Epithelial cell of prostate (primary cell): Measurements from ENCODE around the gene SDHB.
"Not testable (repeated sequence)": the region's sequence is repeated elsewhere in the genome, so short reads cannot be mapped to it uniquely, and the experiment has no call there.

Source experiments
- DNase-seq: peaks from one replicate; pipeline ENCODE4 v3.0.0-alpha.2; 2011; ENCODE audit warnings: low read depth, low spot score
- H3K27ac ChIP-seq: fragments of 450-650 bp; 2 replicates; pipeline ENCODE4 v1.5.1; 2017; ENCODE audit warnings: mild to moderate bottlenecking

The SDHB gene

DNA sequence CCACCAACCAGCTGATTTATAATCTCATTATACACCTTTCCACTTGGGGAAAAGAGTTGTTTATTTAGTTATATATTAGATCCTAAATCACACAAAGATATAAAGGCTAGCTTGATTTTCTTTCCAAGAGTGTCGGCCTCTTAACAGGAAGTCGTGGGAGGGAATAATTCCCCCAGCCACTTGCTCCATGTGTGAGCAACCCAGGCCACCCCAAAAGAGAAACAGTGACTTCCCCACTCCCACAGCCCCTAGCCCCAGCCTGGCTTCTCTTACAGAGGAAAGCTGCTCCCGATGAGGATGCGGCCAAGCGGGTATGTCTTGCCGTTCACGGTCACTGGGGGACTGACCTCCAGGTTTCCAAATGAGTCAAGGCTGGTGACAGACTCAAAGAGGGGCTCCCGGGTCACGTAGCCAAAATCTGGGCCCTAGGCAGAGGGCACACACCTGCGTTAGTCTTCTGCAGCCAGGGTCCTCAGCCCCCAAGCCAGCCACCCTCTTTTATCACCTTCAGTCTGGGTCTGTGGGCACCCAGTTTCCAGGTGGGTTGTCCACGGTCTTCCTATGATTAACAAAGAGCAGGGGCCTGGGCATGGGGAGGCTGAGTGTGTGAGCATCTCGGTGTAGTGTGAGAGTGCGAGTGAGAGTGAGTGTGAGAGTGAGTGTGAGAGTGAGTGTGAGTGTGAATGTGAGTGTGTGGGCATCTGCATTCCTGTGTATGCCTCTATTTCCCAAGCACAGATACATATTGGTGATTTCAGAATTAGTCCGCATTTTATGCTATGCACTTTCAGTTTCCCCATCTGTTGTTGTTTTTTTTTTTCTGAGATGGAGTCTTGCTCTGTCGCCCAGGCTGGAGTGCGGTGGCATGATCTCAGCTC lies 25.4 kb upstream of the SDHB start:
- no peak for DNase-seq
- H3K27ac ChIP-seq, result no peak overlapping the region

DNA sequence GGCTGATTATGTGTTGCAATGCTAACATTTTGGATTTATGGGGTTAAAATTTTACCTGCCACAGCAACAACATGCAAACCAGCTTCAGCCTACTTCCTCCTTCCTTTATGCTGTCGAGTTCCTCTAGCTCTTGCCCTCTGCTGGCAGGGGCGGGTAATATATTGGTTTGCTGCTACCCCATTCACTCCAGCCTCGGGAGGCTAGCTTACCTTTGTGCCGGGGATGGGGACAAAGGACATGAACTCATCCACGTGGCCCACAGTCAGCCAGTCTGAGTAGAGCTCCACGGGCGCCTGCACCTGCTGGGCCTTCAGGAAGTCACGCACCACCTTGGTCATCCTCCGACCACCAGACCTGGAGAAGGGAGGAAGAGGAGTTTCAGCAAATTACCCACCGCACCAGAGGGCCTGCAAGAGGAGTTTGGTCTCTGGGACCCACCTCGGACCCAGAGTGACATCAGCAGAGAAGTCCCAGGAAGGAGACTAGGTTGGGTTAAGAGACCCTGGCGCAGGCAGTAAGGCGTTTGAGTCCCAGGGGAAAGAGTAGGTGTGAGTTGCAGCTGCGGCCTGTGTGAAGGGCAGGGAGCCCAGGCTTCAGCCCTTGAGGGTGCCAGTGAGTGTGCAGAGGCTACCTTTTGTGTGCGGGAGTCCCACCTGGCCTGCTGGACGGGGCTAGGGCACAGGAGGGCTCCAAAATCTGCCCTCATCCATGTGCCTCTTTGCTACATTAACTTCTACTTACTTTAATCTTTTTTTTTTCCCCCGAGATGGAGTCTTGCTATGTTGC lies 21.8 kb upstream of the SDHB start:
- H3K27ac ChIP-seq, result no peak overlapping the region
- DNase-seq, result no peak

DNA sequence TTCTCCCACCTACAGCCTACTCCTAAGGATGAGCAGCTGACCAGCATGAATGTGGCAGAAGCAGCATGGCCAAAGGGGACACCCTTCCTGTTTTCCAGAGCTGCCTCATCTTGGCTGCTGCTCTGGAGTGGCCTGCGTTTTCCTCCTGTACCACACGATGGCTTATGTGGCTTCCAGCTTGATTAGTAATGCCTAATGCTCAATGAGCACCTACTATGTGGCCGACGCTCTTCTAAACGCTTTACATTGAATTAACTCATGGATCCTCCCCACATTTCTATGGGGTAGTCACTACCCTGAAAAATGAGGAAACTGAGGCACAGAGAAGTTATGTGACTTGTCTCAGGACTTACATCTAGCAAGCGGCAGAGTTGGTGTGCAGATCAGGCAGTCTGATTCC lies 18.0 kb upstream of the SDHB start:
- H3K27ac ChIP-seq, result no peak overlapping the region
- no peak for DNase-seq

DNA sequence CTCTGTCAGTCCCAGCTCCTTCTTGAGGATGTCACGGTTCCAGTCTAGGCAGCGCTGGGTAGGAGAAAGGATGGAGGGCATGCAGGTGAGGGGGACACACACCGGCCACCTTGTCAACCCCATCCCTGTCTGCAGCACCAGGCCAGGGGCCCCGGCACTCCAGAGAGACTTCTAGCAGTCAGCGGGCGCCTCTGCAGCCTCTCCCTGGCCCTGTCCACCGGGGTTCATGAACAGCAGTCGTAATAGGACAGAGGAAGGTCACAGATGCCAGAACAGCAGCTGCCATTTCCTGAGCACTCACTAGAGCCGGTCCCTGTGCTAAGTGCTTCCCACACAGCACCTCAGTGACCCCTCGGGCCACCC lies 16.3 kb upstream of the SDHB start:
- no peak overlapping the region for H3K27ac ChIP-seq
- DNase-seq, result no peak

DNA sequence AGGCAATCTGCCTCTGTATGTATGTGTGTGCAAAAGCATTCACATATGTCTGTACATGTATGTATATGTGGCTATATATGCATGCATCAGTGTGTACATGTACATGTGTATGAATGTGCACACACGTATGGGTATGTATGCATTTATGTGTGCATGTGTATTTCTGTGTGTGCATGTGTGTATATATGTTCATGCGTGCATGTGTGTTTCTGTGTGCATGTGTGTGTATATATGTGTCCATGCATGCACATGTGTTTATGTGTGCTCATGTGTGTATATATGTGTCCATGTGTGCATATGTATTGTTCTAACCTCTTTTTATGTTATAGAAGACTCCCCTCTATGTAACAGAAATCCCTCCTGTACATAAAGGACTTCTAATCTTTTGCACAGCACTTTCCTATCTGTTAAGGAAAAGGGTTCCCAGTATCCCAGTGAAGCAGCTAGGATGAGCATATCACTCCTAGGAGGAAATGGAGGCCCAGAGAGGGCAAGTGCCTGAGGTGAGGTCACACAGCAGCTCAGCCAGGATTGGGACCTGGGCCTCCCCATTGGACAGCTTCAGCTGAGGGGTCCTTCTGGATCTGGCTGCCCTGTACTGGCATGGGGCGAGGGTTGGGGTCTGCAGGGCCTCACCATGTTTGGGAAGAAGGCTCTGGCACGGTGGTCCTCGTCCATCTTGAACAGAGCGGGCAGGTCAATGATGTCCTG lies 15.8 kb upstream of the SDHB start:
- no peak for DNase-seq
- no peak overlapping the region for H3K27ac ChIP-seq

DNA sequence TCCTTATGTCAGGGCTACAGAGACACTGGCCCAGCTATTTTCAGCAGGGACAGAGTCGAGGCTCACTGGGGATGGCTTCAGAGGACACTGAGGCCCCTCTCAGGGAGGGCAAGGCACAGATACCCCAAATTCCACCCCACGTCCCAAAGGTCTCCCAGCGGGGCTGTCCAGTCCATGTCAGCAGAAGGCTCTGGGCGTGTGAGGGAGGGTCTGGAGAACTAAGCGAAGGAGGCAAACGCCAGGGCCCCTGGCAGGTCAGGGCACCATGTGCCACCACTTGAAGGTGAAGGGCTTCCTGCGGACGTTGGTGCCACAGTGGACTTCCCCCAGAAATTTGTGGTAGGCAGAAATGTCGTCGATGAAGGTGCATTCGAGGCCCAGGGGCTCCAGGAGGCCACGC lies 15.0 kb upstream of the SDHB start:
- DNase-seq, result no peak
- H3K27ac ChIP-seq, result no peak overlapping the region

DNA sequence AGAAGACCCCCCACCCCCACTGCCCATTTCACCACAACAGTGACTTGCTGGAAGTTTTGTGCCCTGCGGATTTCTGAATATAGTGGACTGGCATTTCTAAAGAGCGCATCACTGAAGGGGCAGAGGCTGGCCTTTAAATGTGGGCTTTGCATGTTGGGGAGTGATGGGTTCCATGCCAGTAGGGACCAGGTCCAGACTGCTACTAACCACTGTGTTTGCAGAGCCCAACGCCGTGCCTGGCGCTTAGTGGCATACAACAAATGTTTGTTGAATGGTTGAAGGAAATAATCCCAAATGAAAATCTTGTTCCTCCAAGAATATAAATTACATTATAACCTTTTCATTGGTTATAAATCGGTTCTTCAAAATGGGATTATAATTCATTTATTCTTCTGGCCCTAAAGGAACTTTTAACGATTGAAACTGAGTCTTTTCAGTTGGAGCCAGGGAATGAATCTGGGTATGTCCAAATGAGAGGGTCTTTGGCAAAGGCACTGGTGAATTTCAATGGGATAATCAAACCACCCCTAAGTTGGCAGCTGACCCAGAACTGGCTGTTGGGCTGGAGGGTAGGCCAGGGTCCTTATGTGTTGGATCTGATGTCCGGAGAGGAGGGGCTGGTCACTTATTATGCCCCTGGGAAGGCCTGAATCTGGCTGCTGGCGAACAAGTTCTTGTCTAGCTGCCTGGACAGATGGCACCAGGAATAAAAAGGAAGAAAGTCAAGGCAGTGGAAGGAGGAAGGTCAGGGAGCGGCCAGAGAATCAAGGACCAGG lies 13.8 kb upstream of the SDHB start:
- H3K27ac ChIP-seq, result no peak overlapping the region

DNA sequence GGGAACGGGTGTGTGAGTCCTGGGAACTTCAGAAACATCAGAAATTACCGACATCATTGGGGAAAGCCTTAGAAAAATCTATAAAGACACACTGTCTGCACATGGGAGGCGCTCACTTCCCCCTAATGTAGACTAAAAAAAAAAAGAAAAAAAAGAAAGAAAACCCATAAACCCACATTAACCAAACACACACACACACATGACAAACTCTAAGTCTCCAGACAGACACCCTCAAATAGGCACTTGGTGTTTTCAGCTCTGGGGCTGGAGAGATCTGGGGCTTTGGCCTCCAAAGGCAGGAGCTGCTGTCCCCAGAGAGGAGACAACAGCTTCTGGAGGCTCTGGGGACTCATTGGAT lies 13.2 kb upstream of the SDHB start:
- H3K27ac ChIP-seq, result no peak overlapping the region

More for the DNA sequence above, 13.8 kb upstream of the SDHB start:
- DNase-seq, result no peak

DNA sequence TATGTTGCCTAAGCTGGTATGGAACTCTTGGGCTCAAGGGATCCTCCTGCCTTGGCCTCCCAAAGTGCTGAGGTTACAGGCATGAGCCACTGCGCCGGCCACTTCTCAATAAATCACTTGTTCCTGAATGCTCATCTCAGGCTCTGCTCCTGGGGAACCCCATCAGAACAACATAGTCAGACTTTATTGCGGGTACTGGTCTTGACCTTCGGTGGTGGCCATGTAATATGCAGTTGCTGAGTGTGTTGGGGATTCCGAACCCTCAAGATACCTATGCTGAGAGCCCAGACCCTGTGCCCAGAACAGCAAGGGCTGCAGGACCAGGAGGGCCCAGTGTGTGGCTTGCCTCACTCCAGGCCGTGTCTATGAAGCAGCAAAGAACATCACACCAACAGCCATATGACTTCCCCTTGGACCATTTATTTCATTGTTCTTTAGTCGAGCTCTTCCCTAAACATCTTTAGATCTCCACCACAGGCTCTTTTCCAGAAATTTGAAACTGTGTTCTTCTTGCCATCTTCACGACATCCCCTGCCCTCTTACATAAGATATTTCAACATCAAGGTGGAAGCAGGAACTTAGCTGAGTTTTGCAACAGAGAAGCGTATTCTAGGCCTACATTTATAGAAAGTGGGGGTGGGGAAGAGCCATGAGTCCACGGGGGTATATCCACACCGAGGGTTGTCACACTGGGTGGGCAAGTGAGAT lies 12.7 kb upstream of the SDHB start:
- no peak overlapping the region for H3K27ac ChIP-seq
- DNase-seq, result no peak

More for the DNA sequence above, 13.2 kb upstream of the SDHB start:
- no peak for DNase-seq

DNA sequence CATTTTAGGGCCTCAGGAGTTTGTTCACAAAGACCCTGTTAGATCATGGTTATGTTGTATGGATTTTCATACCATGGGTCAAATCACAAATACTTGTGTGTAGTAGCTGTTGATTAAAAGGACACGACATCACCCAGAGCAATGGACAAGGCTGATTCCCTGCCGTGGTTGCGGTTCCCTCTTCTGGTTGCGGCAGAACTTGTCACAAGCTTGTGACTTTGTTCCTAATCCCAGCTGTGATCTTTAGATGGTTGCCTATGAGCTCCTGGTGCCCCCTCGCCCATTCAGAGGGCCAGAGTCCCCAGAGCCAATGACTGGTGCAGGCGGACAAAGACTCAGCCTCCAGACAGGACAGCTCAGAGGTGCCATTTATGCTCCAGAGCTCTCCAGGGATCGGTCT lies 11.8 kb upstream of the SDHB start:
- no peak overlapping the region for H3K27ac ChIP-seq
- no peak for DNase-seq

DNA sequence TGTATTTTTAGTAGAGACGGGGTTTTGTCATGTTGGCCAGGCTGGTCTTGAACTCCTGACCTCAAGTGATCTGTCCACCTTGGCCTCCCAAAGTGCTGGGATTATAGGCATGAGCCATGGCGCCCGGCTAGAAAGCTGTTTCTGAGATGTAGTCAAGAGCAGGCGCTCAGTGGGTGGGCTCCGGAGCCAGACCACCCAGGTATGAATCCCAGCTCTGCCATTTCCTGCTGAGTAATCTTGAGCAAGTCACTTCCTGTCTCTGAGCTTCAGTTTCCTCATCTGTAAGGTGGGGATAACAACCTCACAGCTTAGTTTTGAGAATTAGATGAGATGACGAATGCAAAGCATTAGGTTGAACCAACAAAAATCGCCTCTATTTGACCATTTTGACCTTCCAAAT lies 8.9 kb upstream of the SDHB start:
- H3K27ac ChIP-seq, DNase-seq: not testable (repeated sequence)

DNA sequence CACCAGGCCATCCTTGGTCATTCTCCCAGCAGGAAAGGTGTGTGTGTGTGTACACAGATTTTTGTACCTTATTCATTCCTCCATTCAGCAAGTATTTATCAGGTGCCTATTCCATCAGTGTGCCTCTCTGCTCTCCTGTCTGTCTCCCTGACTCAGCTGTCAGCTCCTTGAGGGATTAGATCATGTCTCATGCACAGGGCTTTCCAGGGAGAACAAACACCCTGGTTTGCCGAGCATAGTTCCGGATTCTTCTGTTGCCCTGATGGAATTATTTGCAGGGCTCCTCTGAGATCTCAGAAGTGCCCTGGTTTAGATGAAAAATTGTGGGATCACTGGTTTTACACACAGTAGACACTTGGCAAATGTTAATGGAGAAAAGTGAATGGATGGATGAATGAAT lies 8.1 kb upstream of the SDHB start:
- H3K27ac ChIP-seq, result no peak overlapping the region

DNA sequence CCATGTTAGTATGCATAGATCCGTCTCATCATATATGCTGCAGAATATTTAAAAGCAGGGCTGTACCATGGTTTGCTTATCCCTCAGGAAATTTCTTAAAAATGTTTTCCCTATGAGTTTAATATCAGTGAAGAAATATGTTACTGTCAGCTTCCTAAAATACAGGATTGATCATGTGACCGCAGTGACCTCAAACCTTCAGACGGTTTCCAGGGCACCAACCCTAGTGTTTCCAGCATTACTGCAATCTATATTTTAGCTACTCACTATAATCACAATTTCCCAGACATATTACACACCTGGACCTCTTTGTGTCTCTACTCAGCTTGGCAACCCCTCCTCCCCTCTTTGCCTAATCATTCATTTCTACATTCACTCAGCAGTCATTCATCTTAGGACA lies 7.7 kb upstream of the SDHB start:
- no peak overlapping the region for H3K27ac ChIP-seq
- DNase-seq, result no peak

More for the DNA sequence above, 8.1 kb upstream of the SDHB start:
- DNase-seq, result no peak

DNA sequence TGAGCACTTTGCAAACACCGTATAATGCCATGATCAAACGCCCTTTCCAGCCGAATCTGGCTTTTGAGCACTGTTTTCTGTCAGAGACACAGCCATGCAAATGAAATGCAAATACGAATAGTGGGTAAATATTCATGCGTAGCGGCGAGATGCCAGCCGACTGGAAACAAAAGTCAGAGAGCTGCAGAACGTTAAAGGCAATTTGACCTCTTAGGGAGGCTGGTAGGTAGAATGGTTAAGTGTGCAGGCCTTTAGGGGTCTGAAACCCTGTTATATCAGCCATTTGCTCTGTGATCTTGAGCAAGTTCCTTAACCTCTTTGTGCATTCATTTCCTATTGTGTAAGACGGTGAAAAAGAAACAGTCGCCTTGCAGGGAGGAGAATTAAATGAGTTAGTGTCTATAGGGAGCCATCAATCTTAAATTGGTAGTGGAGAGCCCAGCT lies 6.5 kb upstream of the SDHB start:
- no peak for DNase-seq
- no peak overlapping the region for H3K27ac ChIP-seq

DNA sequence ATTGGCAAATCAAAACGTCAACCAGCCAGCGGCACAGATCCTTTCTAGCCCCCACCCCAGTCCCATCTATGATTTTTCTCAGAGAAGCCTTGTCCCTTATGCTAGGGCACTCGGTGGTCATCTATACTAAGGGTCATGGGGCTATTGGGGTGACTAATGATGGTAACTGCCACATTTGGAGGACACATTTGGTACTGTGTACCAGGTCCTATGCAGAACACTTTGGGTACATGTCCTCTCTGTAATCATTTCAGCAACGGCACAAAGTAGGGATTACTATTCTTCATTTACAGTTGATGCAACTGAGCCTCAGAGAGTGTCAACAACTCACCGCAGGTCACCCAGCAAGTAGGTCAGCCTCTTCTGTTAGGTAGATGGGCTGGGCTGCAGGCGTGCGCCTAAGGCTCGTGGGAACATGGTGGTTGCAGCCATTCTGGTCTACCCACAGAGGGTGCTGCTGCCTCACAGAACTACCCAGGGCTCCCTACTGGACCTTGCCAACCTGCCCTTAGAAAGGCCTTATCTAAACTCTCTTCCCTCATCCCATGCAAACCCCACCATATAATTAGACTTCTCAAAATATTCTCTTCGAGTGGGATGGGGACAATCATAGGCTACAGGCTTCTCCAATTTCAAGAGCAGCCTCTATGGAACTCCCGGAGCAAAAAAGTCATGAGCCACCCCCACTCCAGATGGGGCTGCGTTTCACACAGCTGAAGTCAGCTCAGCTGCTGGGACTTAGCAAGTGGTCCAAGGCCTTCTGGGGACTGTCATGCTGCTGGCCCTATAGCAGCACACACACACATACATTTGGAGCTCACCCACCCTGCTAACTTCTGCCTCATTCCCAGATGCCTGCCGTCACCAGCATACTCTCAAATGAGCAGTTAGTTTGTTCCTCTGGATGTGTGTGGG lies 5.8 kb upstream of the SDHB start:
- DNase-seq, result no peak
- no peak overlapping the region for H3K27ac ChIP-seq

DNA sequence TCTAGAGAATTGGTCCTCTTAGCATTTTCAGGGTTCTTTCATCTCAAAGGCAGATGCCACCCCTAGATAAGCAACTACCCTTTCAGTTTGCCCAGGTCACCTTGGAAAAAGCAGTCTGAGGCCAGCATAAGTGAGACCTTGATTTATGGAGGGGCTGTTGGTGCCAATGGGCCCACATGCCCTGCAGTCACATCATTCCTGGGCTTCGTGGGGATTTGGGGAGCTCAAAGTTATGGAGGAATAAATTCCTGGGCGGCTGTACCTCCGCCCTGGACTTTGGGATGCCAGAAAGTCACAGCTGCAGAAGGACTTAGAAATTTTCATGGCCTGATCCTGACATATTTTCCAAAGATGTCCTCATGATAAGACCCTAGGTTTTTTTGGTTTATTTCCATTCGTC lies 2.7 kb upstream of the SDHB start:
- no peak for DNase-seq
- H3K27ac ChIP-seq, result no peak overlapping the region

DNA sequence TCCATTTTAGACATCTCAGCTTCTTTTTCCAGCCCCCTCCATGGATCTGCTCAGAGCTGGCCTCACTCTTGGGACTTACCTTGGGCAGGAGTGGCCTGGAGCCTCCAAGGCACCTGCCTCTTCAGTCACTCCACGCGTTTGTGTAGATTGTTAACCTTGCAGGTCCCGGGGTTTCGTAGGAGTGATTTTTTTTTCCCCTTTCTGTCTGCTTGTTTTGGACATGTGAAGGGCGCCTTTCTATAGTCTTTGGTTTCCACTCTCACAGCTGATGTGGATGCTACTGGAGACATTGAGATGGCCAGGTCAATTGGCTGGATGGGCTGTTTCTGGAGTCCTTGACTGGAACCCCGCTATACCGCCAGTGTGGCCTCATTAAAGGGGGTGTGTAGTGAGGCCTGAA lies 2.0 kb upstream of the SDHB start:
- H3K27ac ChIP-seq, result peak overlapping the region; percentile 46
- DNase-seq, result no peak

DNA sequence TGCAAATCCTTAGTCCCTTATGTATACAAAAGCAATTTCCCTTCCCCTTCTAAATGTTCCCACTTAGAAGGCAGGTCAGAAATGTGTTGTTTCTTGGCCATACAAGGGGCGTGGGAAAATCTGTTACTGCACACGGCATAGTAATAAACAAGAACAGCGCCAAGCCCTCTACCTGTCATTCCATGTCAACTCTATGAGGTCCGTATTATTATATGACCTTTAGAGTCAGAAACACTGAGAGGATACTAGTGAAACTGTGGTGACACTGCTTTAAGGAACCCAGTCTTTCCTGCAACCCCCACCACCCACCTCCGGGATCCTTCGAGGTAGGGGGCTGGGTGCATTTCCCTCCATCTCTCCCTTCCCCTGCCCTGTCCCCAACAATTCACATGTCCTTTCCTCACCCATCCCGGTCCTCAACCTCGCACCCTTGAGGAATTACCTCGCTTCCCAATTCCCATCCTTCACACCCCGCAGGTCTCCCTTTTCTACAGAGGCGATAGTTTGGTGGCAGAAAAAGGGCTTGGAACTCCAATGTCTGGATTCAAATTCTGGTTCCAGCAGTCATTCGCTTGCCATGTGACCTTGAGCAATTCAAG lies 647 bp downstream of the SDHB start:
- no peak for DNase-seq
- peak overlapping the region; percentile 46 for H3K27ac ChIP-seq
